ENCODE data around the gene MAG. TPM values are rescaled to one million over a fixed set of nuclear protein-coding genes. Genes with fewer than 3 reads are reported as not detected.

MAG gene, protein sequence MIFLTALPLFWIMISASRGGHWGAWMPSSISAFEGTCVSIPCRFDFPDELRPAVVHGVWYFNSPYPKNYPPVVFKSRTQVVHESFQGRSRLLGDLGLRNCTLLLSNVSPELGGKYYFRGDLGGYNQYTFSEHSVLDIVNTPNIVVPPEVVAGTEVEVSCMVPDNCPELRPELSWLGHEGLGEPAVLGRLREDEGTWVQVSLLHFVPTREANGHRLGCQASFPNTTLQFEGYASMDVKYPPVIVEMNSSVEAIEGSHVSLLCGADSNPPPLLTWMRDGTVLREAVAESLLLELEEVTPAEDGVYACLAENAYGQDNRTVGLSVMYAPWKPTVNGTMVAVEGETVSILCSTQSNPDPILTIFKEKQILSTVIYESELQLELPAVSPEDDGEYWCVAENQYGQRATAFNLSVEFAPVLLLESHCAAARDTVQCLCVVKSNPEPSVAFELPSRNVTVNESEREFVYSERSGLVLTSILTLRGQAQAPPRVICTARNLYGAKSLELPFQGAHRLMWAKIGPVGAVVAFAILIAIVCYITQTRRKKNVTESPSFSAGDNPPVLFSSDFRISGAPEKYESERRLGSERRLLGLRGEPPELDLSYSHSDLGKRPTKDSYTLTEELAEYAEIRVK
- 0.41 TPM in 1 of 2 replicates, not detected in the other for total RNA-seq (2022)
- percentile 11 among the genes with signal in this experiment for Bru-seq, nascent RNA
- BruChase-seq, experiment 1, labeled RNA remaining after a 2-hour chase: not detected
- BruChase-seq, experiment 2, labeled RNA remaining after a 6-hour chase: percentile 7 among the genes with signal in this experiment
- long read RNA-seq, partial matches to known transcripts: 1 of 1 reads
- long read RNA-seq, other reads (novel, unspliced or antisense): 0 of 1 reads

DNA sequence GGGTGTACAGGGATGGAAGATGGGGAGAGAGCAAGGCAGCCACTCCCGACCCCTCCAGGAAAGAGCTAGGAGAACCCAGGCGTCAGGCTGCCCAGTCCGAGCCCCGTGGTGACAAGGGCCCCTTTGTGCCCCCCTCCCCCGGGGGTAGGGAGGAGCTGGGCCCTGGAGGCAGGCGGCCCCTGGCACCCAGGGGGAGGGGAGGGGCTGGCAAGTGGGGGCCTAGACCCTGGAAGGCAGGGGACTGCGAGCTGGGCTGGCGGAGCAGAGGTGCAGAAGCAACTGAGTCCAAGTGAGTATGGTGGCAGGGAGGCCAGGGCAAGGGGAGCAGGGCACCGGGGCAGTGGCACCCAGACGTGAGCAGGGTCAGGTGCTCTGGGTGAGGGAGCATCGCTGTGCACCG is at the start of gene MAG:
Gene MAG, plus strand, starts transcription at position 246 of the 400 bp plus-strand sequence. CDS start 3,248 bp downstream, outside the sequence.
- Mint-ChIP-seq H3K9me3 (ENCODE audit: unreplicated experiment) (no peaks in the 10 kb centered on the region), H3K4me1 (ENCODE audit: low read depth, unreplicated experiment) (no peaks in the 10 kb centered on the region), H3K27ac (ENCODE audit: unreplicated experiment) (no peak within 1 kb of the TSS), H3K36me3 (ENCODE audit: insufficient read depth, unreplicated experiment) (no peaks in the 10 kb centered on the region), H3K4me3 (ENCODE audit: unreplicated experiment) (no peak within 1 kb of the TSS), H3K27me3 (ENCODE audit: insufficient read depth, unreplicated experiment) (peaks cover 7% of the 10 kb centered on the region)
- ChIA-PET POLR2A (interaction anchor here (0.9 kb wide), 1 partner anchor 138 kb away, joined by 3 read pairs; no protein-coding TSS in a partner anchor), CTCF (interaction anchor here (0.6 kb wide), 2 partner anchors 14 to 615 kb away, joined by 3 to 4 read pairs; partner anchors contain the start of gene ZNF302)
- no TSS peak for BruUV-seq (replicated peaks)
- Histone ChIP-seq H3K4me3 (ENCODE audit: low read depth, low read length) (no peak within 1 kb of the TSS), H3K4me1 (peaks cover 4% of the 10 kb centered on the region; the same call in 1 of the 2 replicates), H3K36me3 (ENCODE audit: control insufficient read depth, insufficient read depth, low read length) (no peaks in the 10 kb centered on the region), H3K27me3 (replicated peaks; ENCODE audit: control insufficient read depth, insufficient read depth, low read length) (no peaks in the 10 kb centered on the region; the same call in 1 of the 2 replicates), H3K9me3 (no peaks in the 10 kb centered on the region)
- intact Hi-C loops (cut with micrococcal nuclease; ENCODE audit: unreplicated experiment): no loop called here
- TF ChIP-seq, protein P1, sequence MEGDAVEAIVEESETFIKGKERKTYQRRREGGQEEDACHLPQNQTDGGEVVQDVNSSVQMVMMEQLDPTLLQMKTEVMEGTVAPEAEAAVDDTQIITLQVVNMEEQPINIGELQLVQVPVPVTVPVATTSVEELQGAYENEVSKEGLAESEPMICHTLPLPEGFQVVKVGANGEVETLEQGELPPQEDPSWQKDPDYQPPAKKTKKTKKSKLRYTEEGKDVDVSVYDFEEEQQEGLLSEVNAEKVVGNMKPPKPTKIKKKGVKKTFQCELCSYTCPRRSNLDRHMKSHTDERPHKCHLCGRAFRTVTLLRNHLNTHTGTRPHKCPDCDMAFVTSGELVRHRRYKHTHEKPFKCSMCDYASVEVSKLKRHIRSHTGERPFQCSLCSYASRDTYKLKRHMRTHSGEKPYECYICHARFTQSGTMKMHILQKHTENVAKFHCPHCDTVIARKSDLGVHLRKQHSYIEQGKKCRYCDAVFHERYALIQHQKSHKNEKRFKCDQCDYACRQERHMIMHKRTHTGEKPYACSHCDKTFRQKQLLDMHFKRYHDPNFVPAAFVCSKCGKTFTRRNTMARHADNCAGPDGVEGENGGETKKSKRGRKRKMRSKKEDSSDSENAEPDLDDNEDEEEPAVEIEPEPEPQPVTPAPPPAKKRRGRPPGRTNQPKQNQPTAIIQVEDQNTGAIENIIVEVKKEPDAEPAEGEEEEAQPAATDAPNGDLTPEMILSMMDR (IDR thresholded peaks at IDR 0.05; ENCODE audit: insufficient read depth in 1 of 2, low read depth in 1 of 2, low read length in 1 of 2, severe bottlenecking in 1 of 2, unreplicated experiment in 1 of 2): no peak
- DNase-seq: no peak

DNA sequence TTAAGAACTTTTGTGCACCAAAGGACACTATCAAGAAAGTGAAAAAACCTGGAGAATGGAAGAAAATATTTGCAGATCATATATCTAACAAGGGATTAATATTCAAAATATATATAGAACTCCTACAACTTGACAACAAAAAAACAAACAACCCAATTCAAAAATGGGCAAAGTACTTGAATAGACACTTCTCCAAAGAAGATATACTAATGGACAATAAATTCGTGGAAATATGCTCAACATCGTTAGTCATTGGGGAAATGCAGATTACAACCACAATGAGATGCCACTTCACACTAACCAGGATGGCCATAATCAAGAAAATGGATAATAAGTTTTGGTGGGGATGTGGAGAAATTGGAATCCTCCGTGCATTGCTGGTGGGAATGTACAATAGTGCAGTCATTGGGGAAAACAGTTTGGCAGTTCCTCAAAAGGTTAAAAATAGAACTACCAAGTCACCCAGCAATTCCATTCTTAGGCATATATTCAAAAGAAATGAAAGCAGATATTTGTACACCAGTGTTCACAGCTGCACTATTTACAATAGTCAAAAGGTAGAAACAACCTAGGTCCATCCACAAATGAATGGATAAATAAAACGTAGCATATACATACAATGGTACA is 45.4 kb upstream of the MAG start:
- BruUV-seq (replicated peaks): no TSS peak
- POLR2A ChIA-PET: no interaction called here
- Mint-ChIP-seq H3K27me3 (ENCODE audit: insufficient read depth, unreplicated experiment) (peaks cover 4% of the 10 kb centered on the region), H3K27ac (ENCODE audit: unreplicated experiment) (peak overlapping the region; percentile 94), H3K9me3 (ENCODE audit: unreplicated experiment) (peaks cover 12% of the 10 kb centered on the region), H3K36me3 (ENCODE audit: insufficient read depth, unreplicated experiment) (peaks cover 44% of the 10 kb centered on the region), H3K4me3 (ENCODE audit: unreplicated experiment) (peak overlapping the region; percentile 86), H3K4me1 (ENCODE audit: low read depth, unreplicated experiment) (peaks cover 21% of the 10 kb centered on the region)
- Histone ChIP-seq H3K36me3 (ENCODE audit: control insufficient read depth, insufficient read depth, low read length) (peaks cover 5% of the 10 kb centered on the region), H3K4me1 (peaks cover 11% of the 10 kb centered on the region), H3K27me3 (replicated peaks; ENCODE audit: control insufficient read depth, insufficient read depth, low read length) (no peaks in the 10 kb centered on the region), H3K4me3 (ENCODE audit: low read depth, low read length) (no peak overlapping the region; the same call in 1 of the 2 replicates), H3K9me3 (peaks cover 8% of the 10 kb centered on the region)
- CTCF ChIA-PET: no interaction called here
- no peak for DNase-seq
- intact Hi-C loops (cut with micrococcal nuclease; ENCODE audit: unreplicated experiment): loop anchor here (5.0 to 10.0 kb wide), 2 partner anchors 109 to 182 kb away; partner anchors contain the start of genes FXYD1 and LGI4
- TF ChIP-seq, protein P1 (IDR thresholded peaks at IDR 0.05; ENCODE audit: insufficient read depth in 1 of 2, low read depth in 1 of 2, low read length in 1 of 2, severe bottlenecking in 1 of 2, unreplicated experiment in 1 of 2): no peak
